K562 (cell line): ENCODE results near the gene CASTOR1. TPM values are rescaled to one million over a fixed set of nuclear protein-coding genes. Genes with fewer than 3 reads are reported as not detected.

Experiments used
- ARID2 ChIP-seq: fragments of 450-650 bp; IDR thresholded peaks from 2 replicates; pipeline ENCODE4 v1.6.1; 2017; ENCODE audit warnings: antibody characterized with exemption, mild to moderate bottlenecking
- ATF1 ChIP-seq, 2 experiments: fragments of 450-650 bp in 1 of 2; IDR thresholded peaks; 2 replicates each; pipeline ENCODE4 v1.6.1; 2016; ENCODE audit warnings: missing compliant biosample characterization in 1 of 2, missing genetic modification characterization in 1 of 2
- CREB3L1 ChIP-seq: fragments of 450-650 bp; IDR thresholded peaks from 2 replicates; pipeline ENCODE4 v1.6.1; 2014; ENCODE audit warnings: low read depth, mild to moderate bottlenecking, moderate library complexity, borderline replicate concordance
- CTCF ChIP-seq, 3 experiments: IDR thresholded peaks in 2 of 3; conservative IDR thresholded peaks in 1 of 3; 2 replicates each; pipeline ENCODE4 v1.5.1; 2011 to 2012; ENCODE audit warnings: low read length in 3 of 3, mild to moderate bottlenecking in 3 of 3, control low read depth in 2 of 3, improper control_type of control experiment in 1 of 3, inconsistent platforms in 1 of 3, low read depth in 1 of 3, mixed read lengths in 1 of 3, moderate library complexity in 1 of 3; ENCODE audit not compliant: insufficient read depth in 2 of 3
- EGR1 ChIP-seq: fragments of 450-650 bp; conservative IDR thresholded peaks from 2 replicates; pipeline ENCODE4 v1.6.1; 2017; ENCODE audit warnings: mild to moderate bottlenecking
- ETS2 ChIP-seq: IDR thresholded peaks from 2 replicates; pipeline ENCODE4 v1.6.1; 2016; ENCODE audit warnings: borderline replicate concordance, missing genetic modification characterization, mild to moderate bottlenecking, moderate library complexity, missing compliant biosample characterization; ENCODE audit not compliant: poor library complexity, severe bottlenecking
- HDGF ChIP-seq: fragments of 450-650 bp; IDR thresholded peaks from 2 replicates; pipeline ENCODE4 v1.6.1; 2016
- HMBOX1 ChIP-seq: sonication (generic); IDR thresholded peaks from 2 replicates; pipeline ENCODE4 v1.6.1; 2016
- HOMEZ ChIP-seq: fragments of 250-450 bp; sonication (Bioruptor Pico); IDR thresholded peaks from 2 replicates; pipeline ENCODE4 v1.4.0; 2020; ENCODE audit warnings: mild to moderate bottlenecking, moderate library complexity
- MYC ChIP-seq, 2 experiments: fragments of 250-450 bp in 1 of 2; sonication (Bioruptor Pico) in 1 of 2; IDR thresholded peaks; 2 replicates each; pipeline versions ENCODE4 v1.5.1 to v1.6.1; 2012 to 2021; ENCODE audit warnings: low read depth in 2 of 2, borderline replicate concordance in 1 of 2, improper control_type of control experiment in 1 of 2, low read length in 1 of 2, mild to moderate bottlenecking in 1 of 2, moderate library complexity in 1 of 2
- NEUROD1 ChIP-seq: fragments of 150-350 bp; IDR thresholded peaks from 2 replicates; pipeline ENCODE4 v1.6.1; 2014; ENCODE audit warnings: borderline replicate concordance, low read length, low read depth; ENCODE audit not compliant: partially characterized antibody
- ZBTB2 ChIP-seq: fragments of 450-650 bp; IDR thresholded peaks from 2 replicates; pipeline ENCODE4 v1.6.1; 2016; ENCODE audit warnings: antibody characterized with exemption
- ZBTB7A ChIP-seq: IDR thresholded peaks from 2 replicates; pipeline ENCODE4 v1.6.1; 2011; ENCODE audit warnings: low read depth, mild to moderate bottlenecking, low read length, moderate library complexity, borderline replicate concordance; ENCODE audit not compliant: control insufficient read depth
- ZFPM2 ChIP-seq: fragments of 250-450 bp; sonication (Bioruptor Pico); IDR thresholded peaks from 2 replicates; pipeline ENCODE4 v1.5.1; 2022; ENCODE audit warnings: mild to moderate bottlenecking
- ZNF551 ChIP-seq: fragments of 250-450 bp; sonication (Bioruptor Pico); IDR thresholded peaks from 2 replicates; pipeline ENCODE4 v1.5.0; 2021; ENCODE audit warnings: mild to moderate bottlenecking, moderate library complexity
- ZNF76 ChIP-seq: fragments of 250-450 bp; sonication (Bioruptor Pico); IDR thresholded peaks from 2 replicates; pipeline ENCODE4 v1.4.0; 2020; ENCODE audit warnings: mild to moderate bottlenecking, moderate library complexity, borderline replicate concordance
- polyA plus RNA-seq, 8 experiments: library from polyadenylated mRNA; depleted of rRNA in 4 of 8; stranded (reverse) in 5 of 8; unstranded in 3 of 8; fragments of >200 nt; fragmentation: Nextera tagmentation in 2 of 8; fragmentation: Illumina TruSeq in 1 of 8; extraction: Ambion mirVana in 2 of 8; extraction: Trizol in 1 of 8; gene quantifications; 2 replicates each; pipeline versions ENCODE4 v1.2.1 to v1.2.3, GENCODE V29; 2011 to 2014; ENCODE audit warnings: inconsistent platforms in 1 of 8, missing spikeins in 1 of 8
- total RNA-seq, 7 experiments: library from RNA; depleted of rRNA in 6 of 7; stranded (reverse); fragments of >200 nt in 6 of 7; fragmentation: Illumina TruSeq in 2 of 7; extraction: Trizol in 2 of 7; gene quantifications; 2 replicates each; pipeline versions ENCODE4 v1.2.1 to v1.2.3, GENCODE V29; 2011 to 2021; ENCODE audit warnings: low replicate concordance in 1 of 7

CASTOR1 gene
- total and polyA plus RNA-seq, 9 of the 15 experiments (the other 6 are each of a cell fraction or from before 2014, with no cell fraction given) = 0.35 to 2.6 (median 1.1) TPM

- TF ChIP-seq CTCF (IDR thresholded peaks at IDR 0.05 in 2 of 3, conservative IDR thresholded peaks at IDR 0.05 in 1 of 3; ENCODE audit: insufficient read depth in 2 of 3, low read depth in 1 of 3, low read length in 3 of 3) (peak; percentile 83 to 92 (median 88)), MYC (IDR thresholded peaks at IDR 0.05; ENCODE audit: low read depth, low read length) (peak; percentile 13; the same call in 1 of the 2 replicates), MYC (CRISPR knock-in tag; IDR thresholded peaks at IDR 0.05; ENCODE audit: borderline replicate concordance, low read depth) (no peak), ZBTB2 (no peak), ETS2 (tag) (no peak), ATF1 (CRISPR knock-in tag; IDR thresholded peaks at IDR 0.05) (no peak), ATF1 (tag; IDR thresholded peaks at IDR 0.05) (0 out of 2 replicates have a peak, but pooled peaks have one; percentile 1), EGR1 (peak; percentile 58), NEUROD1 (no peak), HOMEZ (CRISPR knock-in tag) (no peak), ZNF551 (CRISPR knock-in tag) (no peak), HDGF (no peak), ZFPM2 (no peak), CREB3L1 (no peak), HMBOX1 (no peak), ZNF76 (CRISPR knock-in tag) (no peak), ZBTB7A (peak; percentile 66; the same call in 1 of the 2 replicates), ARID2 (peak; percentile 21; the same call in 1 of the 2 replicates)
Observed at GRCh38 chr22:30286813-30287647, 2.3 kb downstream of the CASTOR1 start (continued).
